GM03348 (cell line): ENCODE results near the gene ROBO1.

Source experiments
- DNase-seq: peaks from one replicate; pipeline ENCODE4 v3.0.0; 2012; ENCODE audit warnings: low spot score

Gene ROBO1

DNA sequence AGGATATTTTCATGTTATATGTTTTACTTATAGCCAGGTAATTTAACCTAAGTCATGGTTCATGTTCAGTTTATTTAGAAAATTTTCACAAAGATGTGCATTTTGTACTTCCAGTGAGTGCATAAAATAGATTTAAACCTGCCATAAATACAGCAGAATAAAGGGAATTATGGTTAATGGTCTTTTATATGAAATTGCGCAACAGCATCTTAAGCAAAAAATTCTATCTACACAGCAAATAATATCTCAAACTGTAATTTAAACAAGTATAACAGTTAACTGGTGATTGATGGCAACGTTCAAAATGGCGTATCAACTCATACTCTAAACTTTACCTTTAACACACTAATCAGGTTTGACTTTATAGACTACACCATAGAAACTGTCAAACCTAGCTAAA, 97.6 kb downstream of the ROBO1 start:
- DNase-seq, result no peak

GRCh38 chr3:79664455-79664854, 103.3 kb downstream of the ROBO1 start:
- no peak for DNase-seq

- DNase-seq, result no peak
Observed at GRCh38 chr3:79661896-79662295, 105.9 kb downstream of the ROBO1 start.

DNA sequence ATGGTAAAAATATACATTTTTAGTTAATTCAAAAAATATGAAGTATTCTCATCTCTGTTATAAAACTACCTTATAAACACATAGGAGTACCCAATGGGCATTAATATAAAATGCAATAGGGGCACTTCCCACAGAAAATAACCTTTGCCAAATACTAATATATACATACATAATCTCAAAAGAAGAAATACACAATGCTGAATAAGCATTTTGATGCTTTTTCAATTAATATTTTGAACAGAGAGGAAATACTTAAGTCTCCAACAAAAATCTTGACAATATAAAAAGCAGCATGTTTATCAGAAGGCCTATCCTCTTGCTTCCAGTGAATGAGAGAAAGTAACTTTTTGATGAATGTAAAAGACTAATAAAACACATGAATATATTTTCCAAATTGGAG, 110.7 kb downstream of the ROBO1 start:
- DNase-seq, result no peak

DNA sequence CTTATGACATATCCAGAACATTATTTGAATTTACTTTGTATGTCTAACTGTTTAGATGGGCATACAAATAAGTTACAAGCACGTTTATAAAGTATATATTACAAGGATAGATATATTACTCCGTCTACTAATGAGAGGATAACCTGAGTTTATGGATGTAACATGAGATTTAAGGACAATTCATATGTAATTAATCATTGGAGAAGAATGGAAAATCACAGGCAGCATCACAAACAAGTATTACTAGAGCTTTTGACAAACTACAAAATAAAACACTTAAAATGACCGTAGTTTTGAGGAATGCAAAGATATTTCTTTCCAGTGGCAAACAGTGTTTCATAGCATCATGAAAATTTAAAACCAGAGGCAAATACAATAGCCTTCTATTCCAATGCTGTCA, 113.8 kb downstream of the ROBO1 start:
- no peak for DNase-seq

GRCh38 chr3:79653266-79653830, 114.5 kb downstream of the ROBO1 start:
- no peak for DNase-seq

GRCh38 chr3:79651536-79652065, 116.2 kb downstream of the ROBO1 start:
- DNase-seq, result no peak

GRCh38 chr3:79639855-79640254, 127.9 kb downstream of the ROBO1 start:
- no peak for DNase-seq

GRCh38 chr3:79636372-79636771, 131.4 kb downstream of the ROBO1 start:
- no peak for DNase-seq

DNA sequence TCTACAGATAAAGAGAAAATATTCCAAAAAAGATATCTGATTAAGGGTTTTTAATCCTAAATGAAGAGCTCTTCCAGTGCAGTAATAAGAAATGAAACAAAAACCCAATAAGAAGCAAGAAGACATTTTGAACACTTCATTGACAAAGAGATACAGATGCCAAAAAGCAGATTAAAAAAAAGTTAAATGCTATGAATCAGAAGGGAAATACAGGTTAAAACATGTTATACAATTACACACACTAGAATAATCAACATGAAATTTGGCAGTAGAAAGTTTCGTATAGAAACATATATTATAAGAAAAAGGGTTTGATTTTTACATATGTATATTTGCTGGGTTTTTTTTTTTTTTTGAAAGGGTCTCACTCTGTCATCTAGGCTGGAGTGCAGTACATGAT, 135.0 kb downstream of the ROBO1 start:
- no peak for DNase-seq

DNA sequence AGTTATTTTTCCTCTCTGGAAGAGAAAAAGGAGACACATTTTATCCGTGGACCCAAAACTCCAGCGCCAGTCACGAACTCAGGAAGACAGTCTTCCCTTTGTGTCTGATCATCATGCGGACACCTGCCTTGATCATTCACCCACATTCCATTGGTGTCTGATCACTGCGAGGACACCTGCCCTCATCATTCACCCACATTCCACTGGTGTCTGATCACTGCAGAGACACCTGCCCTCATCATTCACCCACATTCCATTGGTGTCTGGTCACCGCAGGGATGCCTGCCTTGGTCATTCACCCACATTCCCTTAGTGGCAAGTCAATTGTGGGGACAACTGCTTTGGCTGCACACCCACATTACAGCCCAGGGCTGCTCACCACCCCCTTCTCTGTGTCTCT, 148.9 kb downstream of the ROBO1 start:
- DNase-seq, result no peak

DNA sequence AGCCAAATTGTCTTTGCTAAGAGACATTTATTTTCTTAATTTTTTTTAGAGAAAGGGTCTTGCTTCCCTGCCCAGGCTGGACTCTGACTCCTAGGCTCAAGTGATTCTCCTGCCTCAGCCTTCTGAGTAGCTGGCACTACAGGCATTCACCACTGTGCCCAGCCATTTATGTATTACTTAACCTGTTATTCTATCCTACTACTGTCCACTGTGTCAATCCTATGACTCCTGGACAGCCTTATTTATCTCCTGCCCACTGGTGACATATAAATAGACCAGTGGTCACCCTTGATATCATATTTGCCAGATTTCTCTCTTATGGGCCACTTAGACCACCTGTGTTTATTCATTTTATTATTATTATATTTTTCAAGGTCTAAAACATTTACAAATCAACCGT, 161.4 kb downstream of the ROBO1 start:
- no peak for DNase-seq

GRCh38 chr3:79604681-79605080, 163.1 kb downstream of the ROBO1 start:
- DNase-seq, result no peak

GRCh38 chr3:79602385-79602784, 165.4 kb downstream of the ROBO1 start:
- DNase-seq, result no peak

DNA sequence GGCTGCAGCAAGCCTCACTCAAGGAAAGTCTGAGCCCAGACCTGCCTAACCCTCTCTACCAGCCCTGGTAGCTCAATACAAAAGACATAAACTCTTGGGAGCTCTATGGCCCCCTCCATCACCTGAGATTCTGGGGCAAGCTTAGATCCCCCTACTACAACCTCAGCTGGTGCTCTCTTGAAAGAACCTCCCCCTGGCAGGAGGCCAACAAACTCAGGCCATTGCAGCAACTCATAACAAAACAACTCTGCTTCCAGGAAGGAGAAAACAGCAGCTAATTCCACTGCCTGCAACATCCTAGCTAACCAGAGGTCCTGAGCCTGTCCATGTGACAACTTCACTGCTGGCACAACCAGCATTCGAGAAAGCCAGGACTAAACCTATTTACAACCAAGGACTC, 169.2 kb downstream of the ROBO1 start:
- DNase-seq, result no peak

GRCh38 chr3:79597709-79598108, 170.1 kb downstream of the ROBO1 start:
- DNase-seq, result no peak

DNA sequence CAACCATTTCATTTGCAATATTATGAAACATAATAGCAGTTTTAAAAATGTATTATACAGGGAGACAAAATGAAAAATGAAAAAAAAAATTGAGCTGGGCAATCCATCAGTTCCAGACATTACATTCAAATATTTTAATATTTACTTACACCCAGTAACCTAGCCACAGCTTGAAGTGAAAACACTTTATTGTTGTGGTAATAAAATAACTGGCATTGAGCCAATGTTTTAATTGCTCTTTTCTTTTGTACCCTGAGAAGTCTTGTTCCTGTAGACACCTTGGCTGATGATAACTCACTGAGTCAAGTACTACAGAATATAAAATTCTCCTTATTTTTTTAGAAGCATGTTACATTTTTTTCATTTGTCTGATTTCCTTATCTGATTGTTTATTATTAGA, 180.6 kb downstream of the ROBO1 start:
- no peak for DNase-seq

- no peak for DNase-seq
Observed at GRCh38 chr3:79586232-79586631, 181.6 kb downstream of the ROBO1 start.

DNA sequence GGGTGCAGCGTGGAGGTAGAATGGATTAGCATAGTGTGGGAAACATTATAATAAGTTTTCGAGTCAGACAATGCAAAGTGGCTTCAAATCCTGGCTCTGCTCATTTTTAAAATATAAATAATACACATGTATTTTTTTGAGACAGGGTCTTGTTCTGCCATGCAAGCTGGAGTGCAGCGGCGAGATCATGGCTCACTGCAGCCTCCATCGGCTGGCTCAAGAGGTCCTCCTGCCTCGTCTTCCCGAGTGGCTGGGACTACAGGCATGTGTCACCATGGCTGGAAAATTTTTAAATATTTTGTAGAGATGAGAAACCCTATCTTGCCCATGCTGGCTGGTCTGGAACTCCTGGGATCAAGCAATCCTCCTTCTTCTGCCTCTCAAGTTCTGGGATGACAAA, 194.9 kb downstream of the ROBO1 start:
- no peak for DNase-seq

GRCh38 chr3:79568938-79569337, 198.9 kb downstream of the ROBO1 start:
- no peak for DNase-seq

DNA sequence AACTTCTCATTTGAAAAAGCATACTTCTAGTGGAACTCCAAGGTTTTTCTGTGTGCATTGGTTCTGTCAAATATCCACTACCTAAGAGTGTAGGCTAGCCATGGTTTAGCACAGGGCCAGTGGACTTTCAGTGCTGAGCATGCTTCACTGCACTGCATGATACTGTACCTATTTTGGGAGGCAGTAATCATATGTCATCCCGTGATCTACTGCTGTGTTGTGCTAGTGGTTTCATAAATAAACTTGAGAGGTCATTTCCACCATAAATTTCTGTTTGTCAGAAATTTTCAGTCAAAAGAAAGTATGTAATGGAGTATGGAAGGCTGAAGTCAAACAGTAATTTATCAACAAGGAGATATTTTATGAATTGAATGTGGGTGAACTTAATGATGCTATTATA, 203.6 kb downstream of the ROBO1 start:
- no peak for DNase-seq

GRCh38 chr3:79560698-79561097, 207.1 kb downstream of the ROBO1 start:
- no peak for DNase-seq

DNA sequence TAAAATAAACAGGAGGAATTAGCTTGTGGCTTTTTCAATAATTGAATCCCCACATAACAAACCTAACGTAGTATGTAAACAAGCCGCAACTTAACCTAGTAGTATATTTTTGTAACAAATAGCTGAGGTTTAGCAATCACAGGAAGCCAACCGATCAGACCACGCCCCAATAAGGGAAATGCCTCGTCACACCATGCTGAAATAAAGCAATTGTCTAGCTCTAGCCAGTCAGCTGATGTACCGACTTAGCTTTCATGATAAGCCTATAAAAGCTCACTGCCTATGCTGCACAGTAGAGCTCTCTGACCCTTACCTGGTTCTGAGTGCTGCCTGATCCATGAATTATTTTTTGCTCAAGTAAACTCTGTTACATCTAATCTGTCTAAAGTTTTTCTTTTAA, 208.9 kb downstream of the ROBO1 start:
- no peak for DNase-seq

DNA sequence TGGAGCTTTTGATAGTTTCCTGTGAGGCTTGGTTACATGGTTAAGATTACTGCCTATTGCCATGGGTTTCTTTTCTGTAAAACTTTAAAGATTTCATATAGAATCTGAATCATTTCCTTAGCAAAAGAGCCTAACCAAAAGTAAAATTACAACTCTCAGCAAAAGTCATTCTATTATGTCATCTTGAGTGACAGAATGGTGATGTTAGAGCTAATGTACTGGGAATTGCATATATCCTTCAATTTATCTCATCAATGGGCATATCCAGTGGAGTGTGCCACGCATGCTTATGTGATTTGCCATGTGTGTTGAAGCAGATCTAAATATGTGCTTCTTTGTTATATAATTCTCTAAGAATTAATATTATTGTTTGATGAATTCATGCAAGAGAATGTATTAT, 212.1 kb downstream of the ROBO1 start:
- no peak for DNase-seq

DNA sequence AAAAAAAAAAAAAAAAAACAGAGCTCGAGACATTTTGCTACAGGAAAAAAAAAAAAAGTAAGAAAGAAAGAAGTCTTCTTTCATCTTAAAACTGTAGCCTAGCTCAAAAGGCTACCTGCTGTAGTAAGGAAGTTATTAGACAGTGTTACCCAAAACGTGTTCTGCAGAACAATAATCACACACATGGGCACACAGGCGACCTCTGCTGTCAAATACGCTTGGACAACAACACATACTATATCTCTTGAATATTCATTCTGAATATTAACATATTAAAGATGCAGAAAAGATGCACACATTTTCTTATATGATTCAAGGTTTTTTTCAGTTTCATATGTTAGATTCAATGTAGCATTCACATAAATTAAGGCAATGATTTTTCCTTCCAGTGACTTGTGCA, 215.8 kb downstream of the ROBO1 start:
- no peak for DNase-seq
